CD4-positive, CD25-positive, alpha-beta regulatory T cell (primary cell): Measurements from ENCODE around the gene SH3RF2. TPM values are rescaled to one million over a fixed set of nuclear protein-coding genes. Genes with fewer than 3 reads are reported as not detected.

Experiments
- ATAC-seq, 2 donors: fragments of 150-1000 bp; cut with Tn5 transposase; one replicate each; pipeline ENCODE4 v1.10.0; 2021; ENCODE audit warnings: low read depth in 2 of 2, moderate number of reproducible peaks in 2 of 2, moderate library complexity in 1 of 2
- DNase-seq, 3 donors: peaks; one replicate each; pipeline versions ENCODE4 v3.0.0 to v3.0.0-alpha.2; 2012 to 2022; ENCODE audit warnings: mixed read lengths in 1 of 3
- H3K27ac ChIP-seq: one replicate; pipeline ENCODE4 v1.7.0; 2013; ENCODE audit warnings: mild to moderate bottlenecking, low read length; ENCODE audit not compliant: insufficient read depth, poor library complexity, severe bottlenecking
- H3K27me3 ChIP-seq: one replicate; pipeline ENCODE4 v1.7.0; 2013; ENCODE audit warnings: low read length; ENCODE audit not compliant: control insufficient read depth, insufficient read depth
- H3K36me3 ChIP-seq: one replicate; pipeline ENCODE4 v1.7.0; 2013; ENCODE audit warnings: mild to moderate bottlenecking, low read length, moderate library complexity; ENCODE audit not compliant: control insufficient read depth, insufficient read depth
- H3K4me1 ChIP-seq: 2 replicates; pipeline ENCODE4 v1.7.0; 2013; ENCODE audit warnings: mild to moderate bottlenecking, low read length; ENCODE audit not compliant: insufficient read depth, control insufficient read depth, poor library complexity, severe bottlenecking
- H3K4me3 ChIP-seq: one replicate; pipeline ENCODE4 v1.7.0; 2013; ENCODE audit warnings: low read depth, mild to moderate bottlenecking, low read length, moderate library complexity
- H3K9me3 ChIP-seq, 2 experiments: 1 replicate in 1 of 2; 2 replicates in 1 of 2; pipeline ENCODE4 v1.7.0; 2013; ENCODE audit warnings: low read length in 2 of 2, mild to moderate bottlenecking in 1 of 2, moderate library complexity in 1 of 2; ENCODE audit not compliant: control insufficient read depth in 2 of 2
- H3K27ac Mint-ChIP-seq, 3 donors: one replicate each; pipeline ENCODE4 v1.8.0; 2020 to 2022; ENCODE audit warnings: mild to moderate bottlenecking in 3 of 3, mixed read lengths in 3 of 3, moderate library complexity in 2 of 3
- H3K27me3 Mint-ChIP-seq: one replicate; pipeline ENCODE4 v1.8.0; 2022; ENCODE audit warnings: mild to moderate bottlenecking, mixed read lengths
- H3K36me3 Mint-ChIP-seq: one replicate; pipeline ENCODE4 v1.8.0; 2020; ENCODE audit warnings: mixed read lengths
- H3K4me1 Mint-ChIP-seq, 4 donors: one replicate each; pipeline ENCODE4 v1.8.0; 2020 to 2022; ENCODE audit warnings: mixed read lengths in 4 of 4, mild to moderate bottlenecking in 1 of 4
- H3K4me3 Mint-ChIP-seq, 4 donors: one replicate each; pipeline ENCODE4 v1.8.0; 2020 to 2022; ENCODE audit warnings: mild to moderate bottlenecking in 4 of 4, mixed read lengths in 4 of 4, moderate library complexity in 3 of 4
- H3K9me3 Mint-ChIP-seq, 7 donors: one replicate each; pipeline ENCODE4 v1.8.0; 2020 to 2022; ENCODE audit warnings: mixed read lengths in 7 of 7, mild to moderate bottlenecking in 3 of 7, moderate library complexity in 2 of 7
- polyA plus RNA-seq, 4 donors: library from polyadenylated mRNA; unstranded; fragments of 300-500 nt; fragmentation: Illumina TruSeq; gene quantifications; one replicate each; pipeline ENCODE4 v1.2.3, GENCODE V29; 2021
- total RNA-seq: library from RNA; stranded (reverse); gene quantifications from one replicate; pipeline ENCODE4 v1.2.3, GENCODE V29; 2022

Gene SH3RF2
- total and polyA plus RNA-seq, 5 donors from 2014 or later = 0.52 to 4.5 (median 0.70) TPM; not detected in 1

- no peak for DNase-seq
- H3K27ac Mint-ChIP-seq = no peak overlapping the region
- no peak for ATAC-seq
Observed at GRCh38 chr5:146013761-146014160, 77.4 kb downstream of the SH3RF2 start.

DNA sequence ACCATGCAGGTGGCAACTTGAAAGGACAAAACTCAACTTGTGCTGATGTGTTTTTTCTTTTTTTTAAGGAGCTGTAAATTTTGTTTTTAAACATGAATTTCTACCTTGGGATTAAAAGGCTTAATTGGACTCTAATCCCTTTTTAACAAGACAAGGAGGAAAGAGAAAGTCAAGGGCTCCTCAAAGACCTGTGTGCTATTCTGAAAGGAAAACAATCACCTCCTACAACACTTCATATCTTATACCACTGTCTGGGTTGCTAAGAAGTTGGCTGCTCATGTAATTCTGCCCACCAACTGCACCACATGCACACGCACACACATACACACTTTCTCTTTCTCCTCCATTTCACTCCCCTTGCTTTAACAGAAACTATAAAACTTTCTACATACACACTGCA, 78.6 kb downstream of the SH3RF2 start:
- ATAC-seq = no peak
- Mint-ChIP-seq H3K27ac (no peak overlapping the region), H3K27me3 (no peaks in the 10 kb centered on the region), H3K4me1 (no peaks in the 10 kb centered on the region), H3K4me3 (no peak overlapping the region), H3K9me3 (peaks cover 0 to 8% (median 2%) of the 10 kb centered on the region in 7 donors), H3K36me3 (no peaks in the 10 kb centered on the region)
- no peaks in the 10 kb centered on the region for H3K27me3 ChIP-seq
- no peak overlapping the region for H3K27ac ChIP-seq
- no peak for DNase-seq
- H3K36me3 ChIP-seq = no peaks in the 10 kb centered on the region
- H3K9me3 ChIP-seq = no peaks in the 10 kb centered on the region
- no peak overlapping the region for H3K4me3 ChIP-seq
- H3K4me1 ChIP-seq = no peaks in the 10 kb centered on the region

More at GRCh38 chr5:146013761-146014160, 77.4 kb downstream of the SH3RF2 start:
- no peak overlapping the region for H3K27ac ChIP-seq
- Mint-ChIP-seq H3K4me3 (no peak overlapping the region), H3K4me1 (no peaks in the 10 kb centered on the region), H3K9me3 (peaks cover 2 to 8% (median 4%) of the 10 kb centered on the region in 7 donors), H3K36me3 (no peaks in the 10 kb centered on the region), H3K27me3 (no peaks in the 10 kb centered on the region)
- no peaks in the 10 kb centered on the region for H3K9me3 ChIP-seq
- no peaks in the 10 kb centered on the region for H3K4me1 ChIP-seq
- no peak overlapping the region for H3K4me3 ChIP-seq
- H3K36me3 ChIP-seq = no peaks in the 10 kb centered on the region
- no peaks in the 10 kb centered on the region for H3K27me3 ChIP-seq

- H3K4me3 Mint-ChIP-seq = no peak overlapping the region
- no peak for ATAC-seq
- no peaks in the 10 kb centered on the region for H3K4me1 Mint-ChIP-seq
- no peak for DNase-seq
- peaks cover 0 to 5% (median 2%) of the 10 kb centered on the region in 7 donors for H3K9me3 Mint-ChIP-seq
- H3K27ac Mint-ChIP-seq = no peak overlapping the region
- H3K27me3 ChIP-seq = no peaks in the 10 kb centered on the region
- no peaks in the 10 kb centered on the region for H3K27me3 Mint-ChIP-seq
- H3K4me1 ChIP-seq = no peaks in the 10 kb centered on the region
- no peak overlapping the region for H3K4me3 ChIP-seq
- no peak overlapping the region for H3K27ac ChIP-seq
- no peaks in the 10 kb centered on the region for H3K36me3 Mint-ChIP-seq
- no peaks in the 10 kb centered on the region for H3K9me3 ChIP-seq
- H3K36me3 ChIP-seq = no peaks in the 10 kb centered on the region
Observed at GRCh38 chr5:146016764-146017484, 80.5 kb downstream of the SH3RF2 start.

DNA sequence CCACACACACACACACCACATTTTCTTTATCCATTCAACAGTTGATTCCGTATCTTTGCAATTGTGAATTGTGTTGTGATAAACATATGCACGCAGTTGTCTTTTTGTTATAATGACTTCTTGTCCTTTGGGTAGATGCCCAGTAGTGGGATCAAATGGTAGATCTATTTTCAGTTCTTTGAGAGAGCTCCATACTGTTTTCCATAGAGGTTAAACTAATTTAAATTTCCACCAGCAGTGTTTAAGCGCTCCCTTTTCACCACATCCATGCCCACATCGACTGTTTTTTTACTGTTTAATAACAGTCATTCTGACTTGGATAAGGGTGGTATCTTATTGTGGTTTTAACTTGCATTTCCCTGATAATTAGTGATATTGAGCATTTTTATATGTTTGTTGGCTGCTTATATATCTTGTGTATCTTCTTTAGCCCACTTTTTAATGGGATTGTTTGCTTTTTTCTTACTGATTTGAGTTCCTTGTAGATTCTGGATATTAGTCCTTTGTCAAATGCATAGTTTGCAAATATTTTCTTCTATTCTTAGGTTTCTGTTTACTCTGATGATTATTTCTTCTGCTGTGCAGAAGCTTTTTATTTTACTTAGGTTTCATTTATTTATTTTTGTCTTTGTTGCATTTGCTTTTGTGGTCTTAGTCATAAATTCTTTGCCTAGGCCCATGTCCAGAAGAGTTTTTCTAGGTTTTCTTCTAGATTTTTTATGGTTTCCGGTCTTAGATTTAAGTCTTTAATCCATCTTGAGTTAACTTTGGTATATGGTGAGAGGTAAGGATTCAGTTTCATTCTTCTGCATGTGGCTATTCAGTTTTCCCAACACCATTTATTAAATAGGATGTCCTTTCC, 82.4 kb downstream of the SH3RF2 start:
- H3K27ac ChIP-seq = no peak overlapping the region
- H3K9me3 ChIP-seq = no peaks in the 10 kb centered on the region
- no peak for DNase-seq
- H3K27ac Mint-ChIP-seq = no peak overlapping the region
- H3K4me1 ChIP-seq = no peaks in the 10 kb centered on the region
- H3K27me3 Mint-ChIP-seq = no peaks in the 10 kb centered on the region
- no peaks in the 10 kb centered on the region for H3K36me3 Mint-ChIP-seq
- no peak for ATAC-seq
- H3K27me3 ChIP-seq = no peaks in the 10 kb centered on the region
- H3K4me1 Mint-ChIP-seq = no peaks in the 10 kb centered on the region
- no peak overlapping the region for H3K4me3 ChIP-seq
- no peaks in the 10 kb centered on the region for H3K36me3 ChIP-seq
- H3K4me3 Mint-ChIP-seq = no peak overlapping the region
- H3K9me3 Mint-ChIP-seq = peaks cover 0 to 4% (median 2%) of the 10 kb centered on the region in 7 donors

GRCh38 chr5:146020100-146020499, 83.7 kb downstream of the SH3RF2 start:
- H3K36me3 Mint-ChIP-seq = no peaks in the 10 kb centered on the region

GRCh38 chr5:146024034-146024433, 87.7 kb downstream of the SH3RF2 start:
- H3K4me3 Mint-ChIP-seq = no peak overlapping the region
- Histone ChIP-seq H3K27ac (no peak overlapping the region), H3K36me3 (no peaks in the 10 kb centered on the region), H3K27me3 (peaks cover 2% of the 10 kb centered on the region), H3K4me3 (no peak overlapping the region), H3K9me3 (no peaks in the 10 kb centered on the region), H3K4me1 (no peaks in the 10 kb centered on the region)
- no peaks in the 10 kb centered on the region for H3K36me3 Mint-ChIP-seq
- H3K27ac Mint-ChIP-seq = no peak overlapping the region
- H3K9me3 Mint-ChIP-seq = peaks cover 0 to 2% (median 0%) of the 10 kb centered on the region in 7 donors
- ATAC-seq (no peak), DNase-seq (no peak)
- no peaks in the 10 kb centered on the region for H3K27me3 Mint-ChIP-seq
- H3K4me1 Mint-ChIP-seq = no peaks in the 10 kb centered on the region

More at GRCh38 chr5:146020100-146020499, 83.7 kb downstream of the SH3RF2 start:
- H3K9me3 ChIP-seq = no peaks in the 10 kb centered on the region
- H3K9me3 Mint-ChIP-seq = peaks cover 0 to 5% (median 2%) of the 10 kb centered on the region in 7 donors
- DNase-seq (no peak), ATAC-seq (no peak)
- H3K4me1 ChIP-seq = no peaks in the 10 kb centered on the region
- H3K4me3 Mint-ChIP-seq = no peak overlapping the region
- H3K4me1 Mint-ChIP-seq = no peaks in the 10 kb centered on the region
- H3K27me3 ChIP-seq = peaks cover 2% of the 10 kb centered on the region
- no peaks in the 10 kb centered on the region for H3K36me3 ChIP-seq
- H3K4me3 ChIP-seq = no peak overlapping the region
- no peaks in the 10 kb centered on the region for H3K27me3 Mint-ChIP-seq
- no peak overlapping the region for H3K27ac Mint-ChIP-seq
- no peak overlapping the region for H3K27ac ChIP-seq

DNA sequence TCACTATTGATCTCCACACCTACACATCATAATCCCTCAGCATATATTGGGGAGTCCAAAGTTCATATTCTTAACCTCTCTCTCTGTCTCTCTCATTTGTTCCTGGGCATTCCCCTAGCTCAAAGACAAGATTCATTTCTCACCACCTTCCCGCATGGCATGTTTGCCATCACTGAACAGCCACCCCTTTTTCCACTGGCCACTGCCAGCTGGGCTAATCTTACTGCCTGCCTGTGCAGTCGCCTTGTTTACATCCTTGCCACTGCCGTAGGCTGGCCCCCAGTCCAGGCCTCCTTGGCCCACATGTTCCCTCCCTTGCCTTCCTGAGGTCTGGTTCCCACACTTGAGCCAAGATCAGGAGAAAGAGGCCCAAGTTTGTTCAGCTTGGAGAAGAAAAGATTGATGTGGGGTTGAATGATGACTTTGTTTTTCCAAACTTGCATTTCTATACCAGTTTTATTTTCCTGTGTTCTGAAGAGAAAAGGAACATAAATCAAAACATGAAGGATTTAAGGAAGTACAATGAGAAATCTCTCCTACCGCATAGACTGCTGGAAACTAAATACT, 88.8 kb downstream of the SH3RF2 start:
- Mint-ChIP-seq H3K4me3 (no peak overlapping the region), H3K9me3 (peaks cover 0 to 2% (median 0%) of the 10 kb centered on the region in 7 donors), H3K4me1 (no peaks in the 10 kb centered on the region), H3K27ac (no peak overlapping the region), H3K36me3 (no peaks in the 10 kb centered on the region), H3K27me3 (no peaks in the 10 kb centered on the region)
- no peak for ATAC-seq
- Histone ChIP-seq H3K4me1 (no peaks in the 10 kb centered on the region), H3K27me3 (peaks cover 2% of the 10 kb centered on the region), H3K9me3 (no peaks in the 10 kb centered on the region), H3K36me3 (no peaks in the 10 kb centered on the region), H3K27ac (no peak overlapping the region), H3K4me3 (no peak overlapping the region)
- DNase-seq = no peak
